DOHH2 (cell line): Measurements from ENCODE around the gene TBX4.

Experiments
- EZH2phosphoT487 ChIP-seq: fragments of 200-600 bp; sonication (generic); IDR thresholded peaks from 2 replicates; pipeline ENCODE4 v1.6.1; 2017; ENCODE audit warnings: borderline replicate concordance, mild to moderate bottlenecking, antibody characterized with exemption, low read length, moderate library complexity, mixed read lengths
- TF ChIP-seq, protein P1 (sequence below): fragments of 200-600 bp; sonication (generic); IDR thresholded peaks from one replicate; pipeline ENCODE4 v1.5.1; 2014; ENCODE audit warnings: antibody characterized with exemption, mild to moderate bottlenecking, low read depth, low read length; ENCODE audit not compliant: poor library complexity, severe bottlenecking

DNA sequence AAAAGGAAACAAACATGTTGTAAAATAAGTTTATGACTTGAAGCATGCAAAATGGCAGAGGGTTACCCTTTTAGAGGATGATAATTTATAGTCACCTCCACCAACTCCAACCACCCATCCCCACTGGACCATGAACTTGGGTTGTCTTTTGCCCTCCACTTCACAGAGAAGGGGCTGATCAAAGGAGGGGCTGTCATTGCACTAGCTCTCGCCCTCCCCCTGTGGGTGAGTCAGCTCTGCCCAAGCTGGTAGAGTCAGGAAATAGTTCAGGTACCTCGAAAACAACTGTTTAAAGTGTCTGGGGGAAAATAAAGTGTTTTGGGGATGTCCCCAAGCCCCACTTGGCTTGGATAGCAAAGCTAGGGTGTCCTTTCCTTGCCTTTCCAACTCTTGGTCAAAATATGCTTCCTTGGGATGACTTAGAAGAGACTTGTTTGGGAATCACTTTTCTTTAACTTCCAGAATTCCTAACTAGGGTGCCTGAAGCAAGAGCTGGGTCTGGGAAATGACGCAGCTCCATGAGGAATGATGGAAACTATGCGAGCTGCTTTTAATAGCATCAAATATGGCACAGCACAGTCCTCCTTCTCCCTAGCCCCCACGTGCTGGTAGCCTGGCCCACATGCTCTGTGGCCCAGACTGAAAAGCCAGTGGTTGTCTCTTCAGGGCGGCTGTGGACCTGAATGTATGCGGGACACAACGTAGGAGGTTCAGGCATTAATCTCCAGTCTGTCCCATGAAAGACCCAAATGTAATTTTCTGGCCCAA is 40.7 kb downstream of the TBX4 start:
- TF ChIP-seq, protein P1, sequence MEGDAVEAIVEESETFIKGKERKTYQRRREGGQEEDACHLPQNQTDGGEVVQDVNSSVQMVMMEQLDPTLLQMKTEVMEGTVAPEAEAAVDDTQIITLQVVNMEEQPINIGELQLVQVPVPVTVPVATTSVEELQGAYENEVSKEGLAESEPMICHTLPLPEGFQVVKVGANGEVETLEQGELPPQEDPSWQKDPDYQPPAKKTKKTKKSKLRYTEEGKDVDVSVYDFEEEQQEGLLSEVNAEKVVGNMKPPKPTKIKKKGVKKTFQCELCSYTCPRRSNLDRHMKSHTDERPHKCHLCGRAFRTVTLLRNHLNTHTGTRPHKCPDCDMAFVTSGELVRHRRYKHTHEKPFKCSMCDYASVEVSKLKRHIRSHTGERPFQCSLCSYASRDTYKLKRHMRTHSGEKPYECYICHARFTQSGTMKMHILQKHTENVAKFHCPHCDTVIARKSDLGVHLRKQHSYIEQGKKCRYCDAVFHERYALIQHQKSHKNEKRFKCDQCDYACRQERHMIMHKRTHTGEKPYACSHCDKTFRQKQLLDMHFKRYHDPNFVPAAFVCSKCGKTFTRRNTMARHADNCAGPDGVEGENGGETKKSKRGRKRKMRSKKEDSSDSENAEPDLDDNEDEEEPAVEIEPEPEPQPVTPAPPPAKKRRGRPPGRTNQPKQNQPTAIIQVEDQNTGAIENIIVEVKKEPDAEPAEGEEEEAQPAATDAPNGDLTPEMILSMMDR = no peak
- TF ChIP-seq EZH2phosphoT487 = no peak
